ENCODE data around the gene KRT81.

Gene KRT81

GRCh38 chr12:52277486-52278245 lies 13.7 kb downstream of the KRT81 start:
- CTCF ChIA-PET, result interaction anchor here (0.6 to 10.7 kb wide), 29 partner anchors 11 to 593 kb away, joined by 3 to 146 read pairs (median 14); partner anchors contain the start of genes KRT7 and KRT80
- no peak for TF ChIP-seq CTCF (IDR thresholded peaks at IDR 0.05; ENCODE audit: insufficient read depth, low read length, missing control alignments)
- no peak for DNase-seq (ENCODE audit: low read depth, low spot score)
- H3K4me3 ChIP-seq (ENCODE audit: low read depth, low read length), result no peak overlapping the region
- POLR2A ChIA-PET, result no interaction called here

- POLR2A ChIA-PET, result no interaction called here
- CTCF ChIA-PET, result interaction anchor here (0.7 to 7.6 kb wide), 9 partner anchors 9 to 119 kb away, joined by 3 to 128 read pairs (median 5); partner anchors contain the start of gene KRT7
- no peak for DNase-seq (ENCODE audit: low read depth, low spot score)
- no peak overlapping the region for H3K4me3 ChIP-seq (ENCODE audit: low read depth, low read length)
- TF ChIP-seq CTCF (IDR thresholded peaks at IDR 0.05; ENCODE audit: insufficient read depth, low read length, missing control alignments), result no peak
Observed at GRCh38 chr12:52275686-52276085, 15.6 kb downstream of the KRT81 start.

- no peak within 1 kb of the TSS for H3K4me3 ChIP-seq (ENCODE audit: low read depth, low read length)
- no peak for DNase-seq (ENCODE audit: low read depth, low spot score)
- ChIA-PET CTCF (interaction anchor here (1.2 to 7.6 kb wide), 7 partner anchors 9 to 123 kb away, joined by 3 to 128 read pairs (median 5); no protein-coding TSS in a partner anchor), POLR2A (no interaction called here)
- no peak for TF ChIP-seq CTCF (IDR thresholded peaks at IDR 0.05; ENCODE audit: insufficient read depth, low read length, missing control alignments)
Observed at GRCh38 chr12:52274521-52275120, 16.7 kb downstream of the KRT81 start, which contains the start of gene KRT86. TSS of gene KRT86 (plus strand) at chr12:52274645. CDS start at chr12:52301917, 27,272 bp downstream.

GRCh38 chr12:52271158-52271557 lies 20.2 kb downstream of the KRT81 start:
- no peak overlapping the region for H3K4me3 ChIP-seq (ENCODE audit: low read depth, low read length)
- POLR2A ChIA-PET, result no interaction called here
- CTCF ChIA-PET, result interaction anchor here (0.8 to 9.7 kb wide), 6 partner anchors 8 to 116 kb away, joined by 4 to 146 read pairs (median 7); no protein-coding TSS in a partner anchor
- TF ChIP-seq CTCF (IDR thresholded peaks at IDR 0.05; ENCODE audit: insufficient read depth, low read length, missing control alignments), result no peak
- DNase-seq (ENCODE audit: low read depth, low spot score), result no peak

GRCh38 chr12:52270541-52271070 lies 20.7 kb downstream of the KRT81 start:
- CTCF ChIA-PET, result interaction anchor here (0.8 to 9.7 kb wide), 6 partner anchors 9 to 114 kb away, joined by 3 to 146 read pairs (median 7); no protein-coding TSS in a partner anchor

More at GRCh38 chr12:52270541-52271070, 20.7 kb downstream of the KRT81 start:
- no peak for TF ChIP-seq CTCF (IDR thresholded peaks at IDR 0.05; ENCODE audit: insufficient read depth, low read length, missing control alignments)
- POLR2A ChIA-PET, result no interaction called here
- H3K4me3 ChIP-seq (ENCODE audit: low read depth, low read length), result no peak overlapping the region
- DNase-seq (ENCODE audit: low read depth, low spot score), result no peak

All from AG04449 (cell line).